K562 (cell line): ENCODE data around the gene GALP. TPM values are rescaled to one million over a fixed set of nuclear protein-coding genes. Genes with fewer than 3 reads are reported as not detected.

Experiments
- ARID2 ChIP-seq: fragments of 450-650 bp; IDR thresholded peaks from 2 replicates; pipeline ENCODE4 v1.6.1; 2017; ENCODE audit warnings: antibody characterized with exemption, mild to moderate bottlenecking
- CCAR2 ChIP-seq: fragments of 200-400 bp; formaldehyde crosslinking; IDR thresholded peaks from 2 replicates; pipeline ENCODE4 v1.6.1; 2017; ENCODE audit warnings: mild to moderate bottlenecking, low read depth, low read length
- ESRRA ChIP-seq: fragments of 450-650 bp; IDR thresholded peaks from 2 replicates; pipeline ENCODE4 v1.6.1; 2014; ENCODE audit warnings: low read depth, mild to moderate bottlenecking, moderate library complexity, borderline replicate concordance
- FOXM1 ChIP-seq, 2 experiments: fragments of 450-650 bp in 1 of 2; sonication (generic) in 1 of 2; formaldehyde crosslinking in 1 of 2; IDR thresholded peaks; 2 replicates each; pipeline versions ENCODE4 v1.6.1 to v1.9.0; 2017 to 2022; ENCODE audit warnings: low read depth in 2 of 2, mild to moderate bottlenecking in 2 of 2, missing genetic modification reagents in 1 of 2, moderate library complexity in 1 of 2
- GTF2F1 ChIP-seq: IDR thresholded peaks from 2 replicates; pipeline ENCODE4 v1.6.1; 2011; ENCODE audit warnings: low read depth, low read length, improper control_type of control experiment
- HDAC2 ChIP-seq: fragments of 450-650 bp; IDR thresholded peaks from 2 replicates; pipeline ENCODE4 v1.6.1; 2016; ENCODE audit warnings: mild to moderate bottlenecking
- KAT7 ChIP-seq: sonication (generic); formaldehyde crosslinking; IDR thresholded peaks from 2 replicates; pipeline ENCODE4 v1.8.0; 2022; ENCODE audit warnings: missing genetic modification reagents, mild to moderate bottlenecking, borderline replicate concordance
- MCM2 ChIP-seq: fragments of 450-650 bp; IDR thresholded peaks from 2 replicates; pipeline ENCODE4 v1.6.1; 2017; ENCODE audit warnings: low read depth, mild to moderate bottlenecking
- MED1 ChIP-seq: sonication (generic); formaldehyde crosslinking; IDR thresholded peaks from 2 replicates; pipeline ENCODE4 v1.8.1; 2023; ENCODE audit warnings: missing genetic modification reagents, borderline replicate concordance
- NR4A1 ChIP-seq, 2 experiments: fragments of 250-450 bp in 1 of 2; fragments of 450-650 bp in 1 of 2; sonication (Bioruptor Pico) in 1 of 2; IDR thresholded peaks; 2 replicates each; pipeline versions ENCODE4 v1.4.0 to v1.6.1; 2016 to 2020; ENCODE audit warnings: mild to moderate bottlenecking in 2 of 2, missing compliant biosample characterization in 1 of 2, missing genetic modification characterization in 1 of 2, moderate library complexity in 1 of 2
- PKNOX1 ChIP-seq: fragments of 450-650 bp; IDR thresholded peaks from 2 replicates; pipeline ENCODE4 v1.6.1; 2016
- POLR2B ChIP-seq: fragments of 450-650 bp; IDR thresholded peaks from 2 replicates; pipeline ENCODE4 v1.6.1; 2018; ENCODE audit warnings: low read depth; ENCODE audit not compliant: partially characterized antibody
- POLR2G ChIP-seq: fragments of 200-400 bp; formaldehyde crosslinking; IDR thresholded peaks from 2 replicates; pipeline ENCODE4 v1.6.1; 2017; ENCODE audit warnings: low read depth, mild to moderate bottlenecking, antibody characterized with exemption, low read length, moderate library complexity
- PTTG1 ChIP-seq: fragments of 450-650 bp; IDR thresholded peaks from 2 replicates; pipeline ENCODE4 v1.6.1; 2016; ENCODE audit warnings: low read depth, mild to moderate bottlenecking, missing genetic modification characterization, missing compliant biosample characterization
- PYGO2 ChIP-seq: fragments of 450-650 bp; IDR thresholded peaks from 2 replicates; pipeline ENCODE4 v1.6.1; 2016; ENCODE audit warnings: mild to moderate bottlenecking, missing genetic modification characterization, moderate library complexity, missing compliant biosample characterization
- STAG1 ChIP-seq: sonication (generic); formaldehyde crosslinking; IDR thresholded peaks from 2 replicates; pipeline ENCODE4 v1.5.0; 2020; ENCODE audit warnings: missing genetic modification reagents, borderline replicate concordance
- TCF7 ChIP-seq: sonication (generic); IDR thresholded peaks from 2 replicates; pipeline ENCODE4 v1.6.1; 2016; ENCODE audit warnings: antibody characterized with exemption, borderline replicate concordance
- TGIF2 ChIP-seq: sonication (generic); formaldehyde crosslinking; IDR thresholded peaks from 2 replicates; pipeline ENCODE4 v1.8.1; 2022; ENCODE audit warnings: mild to moderate bottlenecking, missing genetic modification reagents, moderate library complexity
- ZBED1 ChIP-seq: IDR thresholded peaks from 2 replicates; pipeline ENCODE4 v1.6.1; 2014
- ZNF121 ChIP-seq: sonication (generic); formaldehyde crosslinking; conservative IDR thresholded peaks from 2 replicates; pipeline ENCODE4 v1.8.0; 2022; ENCODE audit warnings: missing genetic modification reagents
- ZNF316 ChIP-seq: fragments of 450-650 bp; IDR thresholded peaks from 2 replicates; pipeline ENCODE4 v1.6.1; 2016
- ZNF444 ChIP-seq: fragments of 250-450 bp; sonication (Bioruptor Pico); IDR thresholded peaks from 2 replicates; pipeline ENCODE4 v1.4.0; 2020; ENCODE audit warnings: mild to moderate bottlenecking, moderate library complexity
- ZNF609 ChIP-seq: sonication (generic); formaldehyde crosslinking; IDR thresholded peaks from 2 replicates; pipeline ENCODE4 v1.8.1; 2023; ENCODE audit warnings: missing genetic modification reagents, mild to moderate bottlenecking, borderline replicate concordance
- polyA plus RNA-seq, 8 experiments: library from polyadenylated mRNA; depleted of rRNA in 4 of 8; stranded (reverse) in 5 of 8; unstranded in 3 of 8; fragments of >200 nt; fragmentation: Nextera tagmentation in 2 of 8; fragmentation: Illumina TruSeq in 1 of 8; extraction: Ambion mirVana in 2 of 8; extraction: Trizol in 1 of 8; gene quantifications; 2 replicates each; pipeline versions ENCODE4 v1.2.1 to v1.2.3, GENCODE V29; 2011 to 2014; ENCODE audit warnings: inconsistent platforms in 1 of 8, missing spikeins in 1 of 8
- total RNA-seq, 7 experiments: library from RNA; depleted of rRNA in 6 of 7; stranded (reverse); fragments of >200 nt in 6 of 7; fragmentation: Illumina TruSeq in 2 of 7; extraction: Trizol in 2 of 7; gene quantifications; 2 replicates each; pipeline versions ENCODE4 v1.2.1 to v1.2.3, GENCODE V29; 2011 to 2021; ENCODE audit warnings: low replicate concordance in 1 of 7

The GALP gene
- total and polyA plus RNA-seq, 9 of the 15 experiments (the other 6 are each of a cell fraction or from before 2014, with no cell fraction given) = not detected

- TF ChIP-seq KAT7 (CRISPR knock-in tag) = no peak
- no peak for TF ChIP-seq NR4A1 (CRISPR knock-in tag; IDR thresholded peaks at IDR 0.05)
- peak; percentile 80; the same call in 1 of the 2 replicates for TF ChIP-seq NR4A1 (tag; IDR thresholded peaks at IDR 0.05)
- no peak for TF ChIP-seq ZBED1
- TF ChIP-seq GTF2F1 = no peak
- TF ChIP-seq PKNOX1 = peak; percentile 75
- TF ChIP-seq ARID2 = no peak
- TF ChIP-seq POLR2G = peak; percentile 87
- peak; percentile 65 for TF ChIP-seq POLR2B
- no peak for TF ChIP-seq ZNF316
- no peak for TF ChIP-seq ZNF121 (CRISPR knock-in tag)
- TF ChIP-seq ZNF609 = no peak
- no peak for TF ChIP-seq CCAR2
- no peak for TF ChIP-seq TCF7
- TF ChIP-seq HDAC2 = no peak
- TF ChIP-seq PYGO2 (tag) = no peak
- TF ChIP-seq FOXM1 (IDR thresholded peaks at IDR 0.05; ENCODE audit: low read depth) = no peak
- TF ChIP-seq FOXM1 (CRISPR knock-in tag; IDR thresholded peaks at IDR 0.05; ENCODE audit: low read depth) = no peak
- no peak for TF ChIP-seq STAG1 (CRISPR knock-in tag)
- TF ChIP-seq ESRRA = no peak; the same call in 1 of the 2 replicates
- no peak for TF ChIP-seq MCM2
- no peak for TF ChIP-seq TGIF2
- peak; percentile 81 for TF ChIP-seq ZNF444 (CRISPR knock-in tag)
- no peak for TF ChIP-seq MED1 (CRISPR knock-in tag)
- no peak for TF ChIP-seq PTTG1 (tag)
Observed at GRCh38 chr19:56140583-56141416, 35.0 kb upstream of the GALP start, which contains the start of gene ZNF444 (continued).
